K562 (cell line): ENCODE measurements around the gene EEA1. TPM values are rescaled to one million over a fixed set of nuclear protein-coding genes. Genes with fewer than 3 reads are reported as not detected.

Experiments used
- HCFC1 ChIP-seq: IDR thresholded peaks from 2 replicates; pipeline ENCODE4 v1.6.1; 2012; ENCODE audit warnings: low read depth, low read length, improper control_type of control experiment
- HNRNPL ChIP-seq: fragments of 200-400 bp; formaldehyde crosslinking; IDR thresholded peaks from 2 replicates; pipeline ENCODE4 v1.6.1; 2017; ENCODE audit warnings: low read depth, mild to moderate bottlenecking, low read length
- MGA ChIP-seq: fragments of 450-650 bp; IDR thresholded peaks from 2 replicates; pipeline ENCODE4 v1.6.1; 2016; ENCODE audit warnings: mild to moderate bottlenecking, moderate library complexity
- MITF ChIP-seq: IDR thresholded peaks from 2 replicates; pipeline ENCODE4 v1.6.1; 2014; ENCODE audit warnings: antibody characterized with exemption
- PYGO2 ChIP-seq: fragments of 450-650 bp; IDR thresholded peaks from 2 replicates; pipeline ENCODE4 v1.6.1; 2016; ENCODE audit warnings: mild to moderate bottlenecking, missing genetic modification characterization, moderate library complexity, missing compliant biosample characterization
- ZNF174 ChIP-seq: fragments of 250-450 bp; sonication (Bioruptor Pico); IDR thresholded peaks from 2 replicates; pipeline ENCODE4 v1.4.0; 2020; ENCODE audit warnings: mild to moderate bottlenecking
- ZNF431 ChIP-seq: sonication (generic); formaldehyde crosslinking; IDR thresholded peaks from 2 replicates; pipeline ENCODE4 v1.8.0; 2022; ENCODE audit warnings: mild to moderate bottlenecking, missing genetic modification reagents
- polyA plus RNA-seq, 8 experiments: library from polyadenylated mRNA; depleted of rRNA in 4 of 8; stranded (reverse) in 5 of 8; unstranded in 3 of 8; fragments of >200 nt; fragmentation: Nextera tagmentation in 2 of 8; fragmentation: Illumina TruSeq in 1 of 8; extraction: Ambion mirVana in 2 of 8; extraction: Trizol in 1 of 8; gene quantifications; 2 replicates each; pipeline versions ENCODE4 v1.2.1 to v1.2.3, GENCODE V29; 2011 to 2014; ENCODE audit warnings: inconsistent platforms in 1 of 8, missing spikeins in 1 of 8
- total RNA-seq, 7 experiments: library from RNA; depleted of rRNA in 6 of 7; stranded (reverse); fragments of >200 nt in 6 of 7; fragmentation: Illumina TruSeq in 2 of 7; extraction: Trizol in 2 of 7; gene quantifications; 2 replicates each; pipeline versions ENCODE4 v1.2.1 to v1.2.3, GENCODE V29; 2011 to 2021; ENCODE audit warnings: low replicate concordance in 1 of 7
- TF ChIP-seq, protein P1 (sequence below): IDR thresholded peaks from 2 replicates; pipeline ENCODE4 v1.6.1; 2011; ENCODE audit warnings: borderline replicate concordance, low read depth, mild to moderate bottlenecking, moderate library complexity, low read length; ENCODE audit not compliant: insufficient read depth, poor library complexity, severe bottlenecking
- TF ChIP-seq, protein P2 (sequence below): IDR thresholded peaks from 2 replicates; pipeline ENCODE4 v1.6.1; 2012; ENCODE audit warnings: low read depth, low read length, improper control_type of control experiment, borderline replicate concordance

The EEA1 gene
- total and polyA plus RNA-seq, 9 of the 15 experiments (the other 6 are each of a cell fraction or from before 2014, with no cell fraction given): 3.5 to 17.1 (median 7.5) TPM

- peak; percentile 32; the same call in 1 of the 2 replicates for TF ChIP-seq MGA
- TF ChIP-seq HNRNPL: no peak
- no peak for TF ChIP-seq ZNF431 (CRISPR knock-in tag)
- no peak for TF ChIP-seq PYGO2 (tag)
- TF ChIP-seq, protein P1, sequence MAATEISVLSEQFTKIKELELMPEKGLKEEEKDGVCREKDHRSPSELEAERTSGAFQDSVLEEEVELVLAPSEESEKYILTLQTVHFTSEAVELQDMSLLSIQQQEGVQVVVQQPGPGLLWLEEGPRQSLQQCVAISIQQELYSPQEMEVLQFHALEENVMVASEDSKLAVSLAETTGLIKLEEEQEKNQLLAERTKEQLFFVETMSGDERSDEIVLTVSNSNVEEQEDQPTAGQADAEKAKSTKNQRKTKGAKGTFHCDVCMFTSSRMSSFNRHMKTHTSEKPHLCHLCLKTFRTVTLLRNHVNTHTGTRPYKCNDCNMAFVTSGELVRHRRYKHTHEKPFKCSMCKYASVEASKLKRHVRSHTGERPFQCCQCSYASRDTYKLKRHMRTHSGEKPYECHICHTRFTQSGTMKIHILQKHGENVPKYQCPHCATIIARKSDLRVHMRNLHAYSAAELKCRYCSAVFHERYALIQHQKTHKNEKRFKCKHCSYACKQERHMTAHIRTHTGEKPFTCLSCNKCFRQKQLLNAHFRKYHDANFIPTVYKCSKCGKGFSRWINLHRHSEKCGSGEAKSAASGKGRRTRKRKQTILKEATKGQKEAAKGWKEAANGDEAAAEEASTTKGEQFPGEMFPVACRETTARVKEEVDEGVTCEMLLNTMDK: no peak
- TF ChIP-seq ZNF174 (CRISPR knock-in tag): no peak
- TF ChIP-seq, protein P2, sequence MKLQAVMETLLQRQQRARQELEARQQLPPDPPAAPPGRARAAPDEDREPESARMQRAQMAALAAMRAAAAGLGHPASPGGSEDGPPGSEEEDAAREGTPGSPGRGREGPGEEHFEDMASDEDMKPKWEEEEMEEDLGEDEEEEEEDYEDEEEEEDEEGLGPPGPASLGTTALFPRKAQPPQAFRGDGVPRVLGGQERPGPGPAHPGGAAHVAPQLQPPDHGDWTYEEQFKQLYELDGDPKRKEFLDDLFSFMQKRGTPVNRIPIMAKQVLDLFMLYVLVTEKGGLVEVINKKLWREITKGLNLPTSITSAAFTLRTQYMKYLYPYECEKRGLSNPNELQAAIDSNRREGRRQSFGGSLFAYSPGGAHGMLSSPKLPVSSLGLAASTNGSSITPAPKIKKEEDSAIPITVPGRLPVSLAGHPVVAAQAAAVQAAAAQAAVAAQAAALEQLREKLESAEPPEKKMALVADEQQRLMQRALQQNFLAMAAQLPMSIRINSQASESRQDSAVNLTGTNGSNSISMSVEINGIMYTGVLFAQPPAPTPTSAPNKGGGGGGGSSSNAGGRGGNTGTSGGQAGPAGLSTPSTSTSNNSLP: no peak
- no peak for TF ChIP-seq HCFC1
- TF ChIP-seq MITF: no peak
These were observed 190.0 kb downstream of the EEA1 start (continued) for GRCh38 chr12:92739113-92739512.
